Measurements from ENCODE around the gene SYNDIG1. TPM values are rescaled to one million over a fixed set of nuclear protein-coding genes. Genes with fewer than 3 reads are reported as not detected.

The SYNDIG1 gene
- not detected for total RNA-seq

DNA sequence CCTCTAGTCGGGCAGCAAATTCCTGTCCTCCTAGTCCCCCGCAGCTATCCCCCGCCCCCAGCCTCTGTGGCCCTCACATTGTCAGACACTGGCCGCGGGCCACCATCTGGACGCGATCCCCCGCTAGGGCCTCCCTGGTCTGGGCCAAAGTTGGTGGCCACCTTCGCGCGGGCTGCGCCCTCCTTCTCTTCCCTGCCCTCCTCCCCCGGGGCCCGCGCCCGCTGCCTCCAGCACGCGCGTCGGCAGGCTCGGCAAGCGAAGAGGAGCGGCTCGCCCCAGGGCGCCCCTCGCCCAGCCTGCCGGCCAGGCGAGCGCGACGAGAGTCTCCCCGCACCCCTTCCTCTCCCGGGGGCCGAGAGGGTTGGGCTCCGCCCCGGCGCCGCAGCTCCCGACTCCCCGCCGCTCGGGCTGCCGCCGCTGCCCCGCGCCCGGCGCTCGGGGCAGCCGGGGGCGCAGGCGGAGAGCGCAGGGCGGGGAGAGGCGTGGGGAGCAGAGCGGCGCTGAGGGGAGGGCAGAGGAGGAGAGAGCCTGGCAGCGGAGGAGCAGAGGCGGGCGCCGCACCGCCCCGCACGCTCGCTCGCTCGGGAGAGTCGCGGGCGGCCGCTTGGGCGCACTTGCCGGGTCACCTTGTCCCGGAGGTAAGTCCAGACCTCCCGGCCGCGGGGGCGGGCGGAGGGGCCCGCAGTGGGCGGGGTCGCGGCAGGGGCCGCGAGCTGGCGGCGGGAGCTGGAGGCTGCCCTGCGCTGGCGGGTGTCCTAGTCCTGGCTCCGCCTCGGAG is at the start of gene SYNDIG1:
SYNDIG1 (plus strand) TSS at position 514 of the 778 bp plus-strand sequence. CDS start 73,469 bp downstream, outside the sequence.
- ATAC-seq (replicated peaks) = no peak
- Mint-ChIP-seq H3K36me3 (ENCODE audit: low read depth) (no peaks in the 10 kb centered on the region), H3K27ac (no peak within 1 kb of the TSS), H3K27me3 (peaks cover 34% of the 10 kb centered on the region), H3K9me3 (no peaks in the 10 kb centered on the region), H3K4me1 (no peaks in the 10 kb centered on the region), H3K4me3 (no peak within 1 kb of the TSS)

DNA sequence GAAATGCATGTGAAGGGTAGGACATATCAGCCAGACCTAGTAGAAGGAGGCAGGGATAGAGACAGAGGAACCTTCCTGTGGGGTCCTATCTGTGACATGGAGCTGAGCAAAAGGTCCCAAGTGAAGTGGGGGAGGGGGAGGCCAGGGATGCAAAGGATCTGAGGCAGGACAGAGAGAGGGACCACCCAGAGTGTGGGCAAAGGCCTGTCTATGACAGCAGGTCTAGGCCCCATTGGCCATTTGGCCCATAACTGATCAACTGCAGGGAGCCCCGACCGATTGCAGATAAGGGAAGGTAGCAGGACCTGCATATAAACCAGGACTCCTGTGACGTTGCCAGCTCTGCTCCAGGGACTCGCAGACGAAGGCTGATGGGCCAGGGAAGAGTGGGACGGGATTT is 49.6 kb upstream of the SYNDIG1 start:
- no peak overlapping the region for H3K4me3 Mint-ChIP-seq
- no peaks in the 10 kb centered on the region for H3K4me1 Mint-ChIP-seq
- peaks cover 12% of the 10 kb centered on the region for H3K9me3 Mint-ChIP-seq
- no peak overlapping the region for H3K27ac Mint-ChIP-seq
- no peak for ATAC-seq (replicated peaks)
- H3K27me3 Mint-ChIP-seq = peaks cover 4% of the 10 kb centered on the region
- H3K36me3 Mint-ChIP-seq (ENCODE audit: low read depth) = no peaks in the 10 kb centered on the region

DNA sequence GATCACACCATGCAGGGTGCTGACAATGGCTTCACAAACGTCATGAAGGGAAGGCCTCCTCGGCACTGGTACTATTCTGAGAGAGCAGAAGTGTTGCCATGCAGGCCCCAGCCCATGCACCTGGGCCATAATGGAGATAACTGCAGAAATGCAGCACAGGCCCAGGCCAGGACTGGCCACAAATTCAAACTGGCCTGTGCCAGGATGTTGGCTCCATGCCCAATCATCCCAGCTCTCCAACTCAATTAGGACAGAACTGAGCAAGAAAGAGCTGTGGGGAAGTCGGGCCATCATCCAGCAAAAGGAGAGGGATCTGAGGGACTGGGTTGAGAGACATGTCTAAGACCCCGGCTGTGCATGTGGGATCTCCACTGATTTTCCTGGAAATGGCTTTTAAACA is 48.9 kb upstream of the SYNDIG1 start:
- ATAC-seq (replicated peaks) = no peak
- Mint-ChIP-seq H3K27me3 (peaks cover 5% of the 10 kb centered on the region), H3K27ac (no peak overlapping the region), H3K9me3 (peaks cover 12% of the 10 kb centered on the region), H3K4me1 (no peaks in the 10 kb centered on the region), H3K36me3 (ENCODE audit: low read depth) (no peaks in the 10 kb centered on the region), H3K4me3 (no peak overlapping the region)

DNA sequence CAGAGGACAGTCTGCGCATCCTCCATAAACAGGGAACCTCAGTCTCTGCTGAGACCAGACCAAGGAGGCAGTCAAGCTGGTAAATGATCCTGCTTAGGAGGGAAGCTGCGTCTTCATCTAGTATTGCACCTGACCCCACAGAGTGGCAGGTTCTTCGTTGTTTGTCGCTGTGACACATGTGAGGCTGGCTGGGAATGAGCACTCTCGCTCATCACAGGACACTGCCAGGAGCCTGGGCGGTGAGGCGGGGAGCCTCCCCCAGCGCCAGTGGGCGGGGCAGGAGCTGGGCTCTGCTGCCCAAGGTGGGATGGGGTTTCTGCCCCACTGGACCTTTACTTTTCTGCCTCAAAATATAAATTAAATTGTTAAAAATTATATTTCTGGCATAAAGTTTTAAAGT is 48.4 kb upstream of the SYNDIG1 start:
- no peak overlapping the region for H3K27ac Mint-ChIP-seq

DNA sequence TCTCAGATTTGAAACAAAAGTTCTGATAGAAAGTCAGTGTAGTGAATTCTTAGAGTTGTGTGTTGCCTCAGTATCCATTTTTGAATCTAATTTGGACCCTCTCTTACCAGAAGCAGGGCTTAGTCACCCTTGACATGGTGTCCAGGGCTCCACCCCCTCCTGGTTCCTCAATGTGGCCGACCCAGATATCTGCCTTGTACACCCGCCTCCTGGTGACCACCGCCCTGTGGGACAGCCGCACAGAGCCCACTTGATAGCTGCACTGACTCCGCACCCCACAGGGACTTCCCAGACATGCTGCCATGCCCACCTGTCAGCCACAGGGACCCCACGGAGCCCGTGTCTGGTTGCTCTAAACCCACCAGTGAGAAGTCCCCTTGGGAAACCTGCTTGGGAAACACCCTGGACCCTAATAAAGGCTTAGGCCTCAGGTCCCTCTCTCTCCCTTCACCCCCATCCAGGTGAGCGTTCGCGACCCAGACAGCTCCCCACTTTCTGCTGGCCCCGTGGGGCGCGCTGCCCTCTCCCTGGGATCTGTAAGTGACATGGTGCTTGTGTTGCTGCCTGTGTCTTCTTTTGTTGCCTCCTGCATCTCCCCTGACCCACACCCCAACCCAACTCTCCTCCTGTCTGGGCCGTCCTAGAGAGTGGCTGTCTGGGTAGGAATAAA is 47.2 kb upstream of the SYNDIG1 start:
- Mint-ChIP-seq H3K27me3 (peaks cover 8% of the 10 kb centered on the region), H3K27ac (no peak overlapping the region), H3K4me1 (no peaks in the 10 kb centered on the region), H3K9me3 (peaks cover under 1% of the 10 kb centered on the region), H3K36me3 (ENCODE audit: low read depth) (no peaks in the 10 kb centered on the region), H3K4me3 (no peak overlapping the region)
- ATAC-seq (replicated peaks) = no peak

More for the DNA sequence above, 48.4 kb upstream of the SYNDIG1 start:
- no peak overlapping the region for H3K4me3 Mint-ChIP-seq
- peaks cover 8% of the 10 kb centered on the region for H3K27me3 Mint-ChIP-seq
- H3K4me1 Mint-ChIP-seq = no peaks in the 10 kb centered on the region
- ATAC-seq (replicated peaks) = no peak
- peaks cover 9% of the 10 kb centered on the region for H3K9me3 Mint-ChIP-seq
- H3K36me3 Mint-ChIP-seq (ENCODE audit: low read depth) = no peaks in the 10 kb centered on the region

DNA sequence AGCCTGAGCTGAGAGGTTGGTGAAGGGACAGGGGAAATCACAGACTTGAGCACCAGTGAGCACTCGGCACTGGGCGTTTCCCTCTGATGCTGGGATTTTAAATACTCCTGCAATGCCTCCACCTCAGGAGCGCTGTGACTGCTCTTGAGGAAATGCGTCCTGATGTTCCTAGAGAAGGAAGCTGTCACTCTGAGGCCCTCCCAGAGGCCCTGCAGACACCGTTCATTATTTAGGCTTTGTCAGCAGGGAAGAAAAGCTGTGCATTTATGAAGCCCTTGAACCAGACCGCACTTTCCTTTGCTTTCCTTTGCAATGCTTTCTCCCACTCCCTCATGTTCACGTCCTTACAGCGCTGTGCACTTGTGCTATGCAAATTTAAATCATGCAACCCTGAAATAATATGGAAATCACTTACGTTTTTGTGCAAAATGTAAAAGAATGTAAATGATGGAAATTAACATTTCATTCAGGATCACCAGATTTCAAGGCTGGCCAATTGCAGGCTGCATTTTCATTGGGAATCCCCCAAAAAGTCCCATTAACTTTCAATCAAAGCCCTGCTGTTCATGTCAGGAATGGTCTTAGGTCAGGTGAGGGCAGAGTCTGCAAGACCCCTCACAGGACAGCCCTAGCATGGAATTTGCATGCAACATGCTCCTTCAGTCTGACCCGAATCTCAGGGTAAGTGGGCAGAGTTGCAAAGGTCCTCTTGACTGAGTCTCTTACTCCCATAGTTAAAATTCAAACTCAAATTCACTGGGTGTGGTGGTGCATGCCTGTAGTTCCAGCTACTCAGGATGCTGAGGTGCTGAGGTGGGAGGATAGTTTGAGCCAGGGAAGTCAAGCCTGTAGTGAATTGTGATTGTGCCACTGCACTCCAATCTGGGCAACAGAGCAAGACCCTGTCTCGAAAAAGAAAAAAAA is 45.8 kb upstream of the SYNDIG1 start:
- ATAC-seq (replicated peaks) = no peak
- H3K27me3 Mint-ChIP-seq = peaks cover 16% of the 10 kb centered on the region
- no peak overlapping the region for H3K4me3 Mint-ChIP-seq
- H3K4me1 Mint-ChIP-seq = no peaks in the 10 kb centered on the region
- H3K27ac Mint-ChIP-seq = no peak overlapping the region
- no peaks in the 10 kb centered on the region for H3K36me3 Mint-ChIP-seq (ENCODE audit: low read depth)
- H3K9me3 Mint-ChIP-seq = no peaks in the 10 kb centered on the region

DNA sequence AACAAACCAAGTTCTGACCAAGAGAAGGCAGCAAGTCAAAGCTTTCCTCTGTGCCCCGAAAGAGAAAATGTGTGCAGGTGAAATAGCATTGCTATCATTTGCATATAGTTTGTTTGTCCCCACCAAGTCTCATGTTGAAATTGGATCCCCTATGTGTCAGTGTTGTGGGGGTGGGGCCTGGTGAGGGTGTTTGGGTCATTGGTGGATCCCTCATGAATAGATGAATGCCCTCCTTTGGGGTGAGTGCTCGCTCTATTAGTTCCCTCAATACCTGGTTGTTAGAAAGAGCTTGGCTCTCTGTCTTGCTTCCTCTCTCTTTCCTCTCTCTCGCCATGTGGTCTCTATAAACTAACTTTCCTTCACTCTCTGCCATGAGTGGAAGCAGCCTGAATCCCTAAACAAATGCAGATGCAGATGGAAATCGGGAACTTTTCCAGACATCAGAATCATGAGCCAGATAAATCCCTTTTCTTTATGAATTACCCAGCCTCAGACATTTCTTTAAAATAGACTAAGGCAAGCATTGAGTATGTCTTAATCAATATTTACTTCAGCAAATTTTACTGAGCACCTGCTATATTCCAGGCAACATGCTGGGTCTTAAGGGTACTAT is 43.8 kb upstream of the SYNDIG1 start:
- Mint-ChIP-seq H3K4me1 (no peaks in the 10 kb centered on the region), H3K36me3 (ENCODE audit: low read depth) (no peaks in the 10 kb centered on the region), H3K4me3 (no peak overlapping the region), H3K9me3 (no peaks in the 10 kb centered on the region), H3K27ac (no peak overlapping the region), H3K27me3 (peaks cover 16% of the 10 kb centered on the region)
- ATAC-seq (replicated peaks) = no peak

DNA sequence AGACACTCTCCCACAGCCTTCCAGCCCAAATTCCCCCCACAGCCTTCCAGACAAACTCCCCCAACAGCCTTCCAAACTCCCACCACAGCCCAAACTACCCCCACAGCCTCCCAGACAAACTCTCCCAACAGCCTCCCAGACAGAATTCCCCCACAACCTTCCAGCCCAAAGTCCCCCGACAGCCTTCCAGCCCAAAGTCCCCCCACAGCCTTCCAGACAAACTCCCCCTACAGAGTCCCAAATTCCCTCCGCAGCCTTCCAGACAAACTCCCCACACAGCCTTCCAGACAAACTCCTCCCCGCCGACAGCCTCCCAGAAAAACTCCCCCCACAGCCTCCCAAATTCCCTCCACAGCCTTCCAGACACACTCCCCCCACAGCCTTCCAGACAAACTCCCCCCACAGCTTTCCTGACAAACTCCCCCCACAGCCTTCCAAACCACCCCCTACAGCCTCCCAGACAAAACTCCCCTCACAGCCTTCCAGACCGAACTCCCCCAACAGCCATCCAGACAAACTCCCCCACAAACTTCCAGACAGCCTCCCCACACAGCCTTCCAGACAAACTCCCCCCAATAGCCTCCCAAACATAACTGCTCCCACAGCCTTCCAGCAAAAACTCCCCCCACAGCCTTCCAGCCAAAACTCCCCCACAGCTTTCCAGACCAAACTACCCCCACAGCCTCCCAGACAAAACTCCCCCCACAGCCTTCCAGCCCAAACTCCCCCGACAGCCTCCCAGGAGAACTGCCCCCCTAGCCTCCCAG is 38.0 kb upstream of the SYNDIG1 start:
- H3K27ac Mint-ChIP-seq = no peak overlapping the region

DNA sequence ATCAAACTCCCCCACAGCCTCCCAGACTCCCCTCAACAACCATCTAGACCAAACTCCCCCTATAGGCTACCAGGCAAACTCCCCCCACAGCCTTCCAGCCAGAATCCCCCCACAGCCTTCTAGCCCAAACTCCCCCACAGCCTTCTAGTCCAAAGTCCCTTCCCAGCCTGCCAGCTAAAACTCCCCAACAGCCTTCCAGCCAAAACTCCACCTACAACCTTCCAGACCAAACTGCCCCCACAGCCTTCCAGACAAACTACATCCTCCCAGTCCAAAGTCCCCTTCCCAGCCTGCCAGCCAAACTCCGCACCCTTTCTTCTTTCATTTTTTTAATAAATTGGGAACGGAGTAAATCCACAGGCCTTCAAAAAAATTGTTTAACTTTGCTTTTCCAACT is 37.4 kb upstream of the SYNDIG1 start:
- no peak for ATAC-seq (replicated peaks)
- no peak overlapping the region for H3K27ac Mint-ChIP-seq
- no peak overlapping the region for H3K4me3 Mint-ChIP-seq
- H3K9me3 Mint-ChIP-seq = no peaks in the 10 kb centered on the region
- no peaks in the 10 kb centered on the region for H3K36me3 Mint-ChIP-seq (ENCODE audit: low read depth)
- peaks cover 7% of the 10 kb centered on the region for H3K27me3 Mint-ChIP-seq
- no peaks in the 10 kb centered on the region for H3K4me1 Mint-ChIP-seq

More for the DNA sequence above, 38.0 kb upstream of the SYNDIG1 start:
- no peak for ATAC-seq (replicated peaks)
- H3K4me1 Mint-ChIP-seq = no peaks in the 10 kb centered on the region
- H3K4me3 Mint-ChIP-seq = no peak overlapping the region
- H3K9me3 Mint-ChIP-seq = no peaks in the 10 kb centered on the region
- H3K27me3 Mint-ChIP-seq = peaks cover 7% of the 10 kb centered on the region
- no peaks in the 10 kb centered on the region for H3K36me3 Mint-ChIP-seq (ENCODE audit: low read depth)

DNA sequence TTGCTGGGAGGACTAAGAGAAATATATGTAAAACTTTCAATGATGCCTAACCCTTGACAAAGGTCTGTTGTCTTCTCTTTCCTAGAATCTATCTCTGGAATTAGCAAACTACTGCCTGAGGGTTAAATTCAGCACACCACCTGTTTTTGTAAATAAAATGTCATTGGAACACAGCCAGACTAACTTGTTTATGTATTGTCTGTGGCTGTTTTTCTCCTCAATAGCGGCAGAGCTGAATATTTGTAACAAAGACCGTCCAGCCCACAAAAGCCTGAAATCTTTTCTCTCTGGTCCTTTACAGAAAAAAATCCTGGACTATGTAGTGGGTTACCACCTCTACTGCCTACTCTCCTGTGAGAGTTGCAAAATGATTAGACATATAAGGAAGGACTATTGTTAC is 33.3 kb upstream of the SYNDIG1 start:
- no peak for ATAC-seq (replicated peaks)
- H3K27me3 Mint-ChIP-seq = no peaks in the 10 kb centered on the region

DNA sequence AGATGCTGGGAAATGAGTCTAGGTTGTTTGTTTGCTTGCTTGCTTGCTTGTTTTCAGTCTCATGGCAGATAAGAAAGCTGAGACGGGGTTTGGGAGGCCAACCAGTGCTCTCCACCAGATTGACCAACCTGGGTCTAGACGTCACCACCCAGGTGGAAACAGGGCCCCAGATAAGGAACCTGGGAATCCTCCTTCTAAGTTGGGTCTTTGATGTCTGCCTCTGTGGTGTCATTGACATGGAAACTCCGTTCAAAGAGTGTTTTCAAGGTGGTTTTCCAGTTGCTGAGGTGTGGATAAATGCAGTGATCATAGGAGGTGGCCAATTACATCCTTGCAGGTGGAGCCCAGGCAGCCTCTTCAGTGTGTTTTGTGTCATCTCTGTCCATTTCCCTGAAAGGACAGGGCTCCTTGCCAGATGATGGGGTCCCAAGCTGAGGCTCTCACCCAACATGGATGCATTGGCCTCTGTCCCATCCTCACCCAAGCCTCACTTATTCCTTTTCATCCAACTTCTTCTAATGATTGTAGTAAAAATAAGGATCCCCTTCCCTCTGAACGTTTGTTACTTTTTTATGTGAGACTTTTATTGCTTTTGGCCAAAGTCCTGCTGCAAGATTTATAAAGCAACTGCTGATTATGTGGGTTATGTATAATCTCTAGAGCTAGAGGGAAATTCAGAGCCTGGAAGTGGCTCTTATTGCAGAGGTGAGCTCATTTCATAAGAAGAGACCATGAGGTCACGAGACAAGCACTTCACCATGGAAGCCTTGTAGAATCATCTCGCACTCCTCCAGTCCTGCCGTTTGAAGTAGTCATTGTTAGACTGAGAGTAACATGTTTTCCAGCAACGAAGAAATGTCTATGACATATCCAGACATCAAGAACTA is 32.0 kb upstream of the SYNDIG1 start:
- Mint-ChIP-seq H3K4me1 (no peaks in the 10 kb centered on the region), H3K36me3 (ENCODE audit: low read depth) (no peaks in the 10 kb centered on the region), H3K4me3 (no peak overlapping the region), H3K9me3 (no peaks in the 10 kb centered on the region), H3K27me3 (peaks cover 4% of the 10 kb centered on the region), H3K27ac (no peak overlapping the region)
- ATAC-seq (replicated peaks) = no peak

More for the DNA sequence above, 33.3 kb upstream of the SYNDIG1 start:
- Mint-ChIP-seq H3K4me1 (no peaks in the 10 kb centered on the region), H3K36me3 (ENCODE audit: low read depth) (no peaks in the 10 kb centered on the region), H3K9me3 (no peaks in the 10 kb centered on the region), H3K4me3 (no peak overlapping the region), H3K27ac (no peak overlapping the region)

DNA sequence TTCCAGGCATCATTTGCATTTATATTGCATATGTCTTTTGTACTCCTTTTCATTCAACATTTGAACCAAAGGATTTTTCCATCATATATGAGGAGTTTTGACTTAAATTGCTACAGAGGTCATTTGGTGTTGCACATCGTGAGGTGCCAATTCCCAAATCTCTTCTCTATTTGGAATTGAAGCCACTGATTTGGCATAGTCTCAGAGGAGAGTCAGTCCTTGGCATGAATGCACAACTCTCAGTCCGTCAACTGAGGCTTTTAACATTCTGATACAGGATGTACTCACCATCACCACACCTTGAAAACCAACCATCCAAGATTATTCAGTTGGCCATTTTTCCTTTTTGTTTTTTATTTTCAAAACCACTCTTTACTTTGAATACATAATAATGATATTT is 31.1 kb upstream of the SYNDIG1 start:
- Mint-ChIP-seq H3K36me3 (ENCODE audit: low read depth) (no peaks in the 10 kb centered on the region), H3K9me3 (no peaks in the 10 kb centered on the region), H3K27ac (no peak overlapping the region), H3K4me1 (no peaks in the 10 kb centered on the region), H3K27me3 (peaks cover 7% of the 10 kb centered on the region), H3K4me3 (no peak overlapping the region)
- no peak for ATAC-seq (replicated peaks)
